SKM-1 treated with dmso at 0.1 percent for 144 hours (cell line): ENCODE results near the gene MADD.

ENCODE experiments used
- DNase-seq: peaks from one replicate; lab custom pipeline; 2025; ENCODE audit not compliant: unreplicated experiment; lab: John Stamatoyannopoulos, UW

MADD gene

DNA sequence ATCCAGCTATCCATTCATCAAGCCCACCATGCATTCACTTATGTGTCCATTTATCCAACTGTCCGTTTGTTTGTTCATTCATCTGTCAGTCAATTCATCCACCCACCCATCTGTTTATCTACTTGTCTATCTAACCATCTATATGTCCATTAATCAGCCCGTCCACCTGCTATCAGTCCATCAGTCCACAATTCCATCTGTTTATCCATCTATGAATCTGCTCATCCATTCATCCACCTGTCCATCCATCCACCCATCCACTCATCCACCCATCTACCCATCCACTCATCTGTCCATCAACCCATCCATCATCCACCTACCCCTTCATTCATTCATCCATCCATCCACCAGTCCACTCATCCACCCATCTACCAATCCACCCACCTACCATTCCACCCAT, 109.4 kb downstream of the MADD start:
- no peak for DNase-seq
